Measurements from ENCODE around the gene SKI. TPM values are rescaled to one million over a fixed set of nuclear protein-coding genes. Genes with fewer than 3 reads are reported as not detected.

Gene SKI
- total and polyA plus RNA-seq, 9 of the 15 experiments (the other 6 are each of a cell fraction or from before 2014, with no cell fraction given), result 0.10 to 60.5 (median 4.6) TPM

DNA sequence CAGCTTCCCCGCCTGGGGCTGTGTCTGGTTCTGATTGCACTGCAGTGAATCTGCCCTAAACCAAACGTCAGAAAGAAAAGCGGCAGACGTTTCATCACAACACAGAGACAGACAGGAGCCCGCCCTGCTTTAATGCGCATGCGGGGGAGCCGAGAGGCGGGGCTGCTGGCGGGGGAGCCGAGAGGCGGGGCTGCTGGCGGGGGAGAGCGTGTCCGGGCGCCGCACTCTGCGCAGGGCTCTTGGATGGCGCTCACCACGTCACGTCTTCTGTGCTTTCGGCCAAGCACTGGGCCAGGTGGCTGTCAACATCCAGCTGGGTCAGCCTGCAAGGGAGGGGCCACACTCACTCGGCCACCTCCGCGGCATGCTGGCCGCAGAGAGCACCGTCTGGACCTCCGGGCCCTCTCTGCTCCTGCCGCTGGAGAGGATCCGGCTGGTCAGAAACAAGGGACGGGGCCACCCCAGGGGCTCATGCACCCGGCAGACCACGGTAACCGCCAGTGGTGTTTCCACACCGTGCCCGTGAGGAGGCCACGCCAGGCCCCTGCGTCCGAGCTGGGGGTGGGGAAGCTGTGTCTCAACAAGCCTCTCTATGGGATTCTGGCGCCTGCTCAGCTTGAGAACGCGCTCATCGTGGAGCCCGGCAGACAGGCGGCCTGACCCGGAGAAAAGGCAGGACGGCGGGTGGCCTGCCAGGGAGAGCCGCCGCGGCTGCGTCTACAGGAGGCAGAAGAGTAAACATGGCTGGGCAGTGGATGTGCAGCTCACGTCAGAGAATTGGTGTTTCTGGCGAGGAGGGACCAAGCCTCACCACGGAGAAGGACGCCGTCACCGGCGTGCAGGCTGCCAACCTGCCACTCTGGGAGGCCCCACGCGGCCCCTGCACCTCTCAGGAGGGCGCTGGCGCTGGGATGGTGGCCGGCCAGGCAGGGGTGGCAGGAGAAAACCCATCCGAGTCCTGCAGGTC is 38.4 kb upstream of the SKI start (continued):
- no peak for TF ChIP-seq SP2 (IDR thresholded peaks at IDR 0.05; ENCODE audit: extremely low read depth, low read depth, low read length, poor library complexity, severe bottlenecking)
- no peak for TF ChIP-seq ZNF655 (CRISPR knock-in tag; IDR thresholded peaks at IDR 0.05)
- TF ChIP-seq GATA2 (CRISPR knock-in tag; IDR thresholded peaks at IDR 0.05), result no peak
- TF ChIP-seq CEBPG (CRISPR knock-in tag; IDR thresholded peaks at IDR 0.05), result peak; percentile 62
- TF ChIP-seq CEBPG (tag; conservative IDR thresholded peaks at IDR 0.05 in 1 of 2, IDR thresholded peaks at IDR 0.05 in 1 of 2), result peak in 1 of 2 experiments; percentile 84; a peak in 3 of 4 replicates
- no peak for TF ChIP-seq ZNF174 (CRISPR knock-in tag; IDR thresholded peaks at IDR 0.05)
- no peak for TF ChIP-seq FUS (optimal IDR thresholded peaks at IDR 0.05; ENCODE audit: low read depth, low read length)
- TF ChIP-seq TSC22D4 (tag; IDR thresholded peaks at IDR 0.05), result no peak
- TF ChIP-seq, protein P1, sequence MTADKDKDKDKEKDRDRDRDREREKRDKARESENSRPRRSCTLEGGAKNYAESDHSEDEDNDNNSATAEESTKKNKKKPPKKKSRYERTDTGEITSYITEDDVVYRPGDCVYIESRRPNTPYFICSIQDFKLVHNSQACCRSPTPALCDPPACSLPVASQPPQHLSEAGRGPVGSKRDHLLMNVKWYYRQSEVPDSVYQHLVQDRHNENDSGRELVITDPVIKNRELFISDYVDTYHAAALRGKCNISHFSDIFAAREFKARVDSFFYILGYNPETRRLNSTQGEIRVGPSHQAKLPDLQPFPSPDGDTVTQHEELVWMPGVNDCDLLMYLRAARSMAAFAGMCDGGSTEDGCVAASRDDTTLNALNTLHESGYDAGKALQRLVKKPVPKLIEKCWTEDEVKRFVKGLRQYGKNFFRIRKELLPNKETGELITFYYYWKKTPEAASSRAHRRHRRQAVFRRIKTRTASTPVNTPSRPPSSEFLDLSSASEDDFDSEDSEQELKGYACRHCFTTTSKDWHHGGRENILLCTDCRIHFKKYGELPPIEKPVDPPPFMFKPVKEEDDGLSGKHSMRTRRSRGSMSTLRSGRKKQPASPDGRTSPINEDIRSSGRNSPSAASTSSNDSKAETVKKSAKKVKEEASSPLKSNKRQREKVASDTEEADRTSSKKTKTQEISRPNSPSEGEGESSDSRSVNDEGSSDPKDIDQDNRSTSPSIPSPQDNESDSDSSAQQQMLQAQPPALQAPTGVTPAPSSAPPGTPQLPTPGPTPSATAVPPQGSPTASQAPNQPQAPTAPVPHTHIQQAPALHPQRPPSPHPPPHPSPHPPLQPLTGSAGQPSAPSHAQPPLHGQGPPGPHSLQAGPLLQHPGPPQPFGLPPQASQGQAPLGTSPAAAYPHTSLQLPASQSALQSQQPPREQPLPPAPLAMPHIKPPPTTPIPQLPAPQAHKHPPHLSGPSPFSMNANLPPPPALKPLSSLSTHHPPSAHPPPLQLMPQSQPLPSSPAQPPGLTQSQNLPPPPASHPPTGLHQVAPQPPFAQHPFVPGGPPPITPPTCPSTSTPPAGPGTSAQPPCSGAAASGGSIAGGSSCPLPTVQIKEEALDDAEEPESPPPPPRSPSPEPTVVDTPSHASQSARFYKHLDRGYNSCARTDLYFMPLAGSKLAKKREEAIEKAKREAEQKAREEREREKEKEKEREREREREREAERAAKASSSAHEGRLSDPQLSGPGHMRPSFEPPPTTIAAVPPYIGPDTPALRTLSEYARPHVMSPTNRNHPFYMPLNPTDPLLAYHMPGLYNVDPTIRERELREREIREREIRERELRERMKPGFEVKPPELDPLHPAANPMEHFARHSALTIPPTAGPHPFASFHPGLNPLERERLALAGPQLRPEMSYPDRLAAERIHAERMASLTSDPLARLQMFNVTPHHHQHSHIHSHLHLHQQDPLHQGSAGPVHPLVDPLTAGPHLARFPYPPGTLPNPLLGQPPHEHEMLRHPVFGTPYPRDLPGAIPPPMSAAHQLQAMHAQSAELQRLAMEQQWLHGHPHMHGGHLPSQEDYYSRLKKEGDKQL (CRISPR knock-in tag; IDR thresholded peaks at IDR 0.05; ENCODE audit: borderline replicate concordance), result no peak
- TF ChIP-seq BRD9 (IDR thresholded peaks at IDR 0.05; ENCODE audit: low read depth, partially characterized antibody), result no peak
- TF ChIP-seq ZNF586 (CRISPR knock-in tag; conservative IDR thresholded peaks at IDR 0.05), result no peak
- TF ChIP-seq ZC3H8 (IDR thresholded peaks at IDR 0.05), result no peak
- TF ChIP-seq ZNF431 (CRISPR knock-in tag; IDR thresholded peaks at IDR 0.05), result no peak
- TF ChIP-seq ZNF316 (IDR thresholded peaks at IDR 0.05), result no peak
- TF ChIP-seq, protein P2, sequence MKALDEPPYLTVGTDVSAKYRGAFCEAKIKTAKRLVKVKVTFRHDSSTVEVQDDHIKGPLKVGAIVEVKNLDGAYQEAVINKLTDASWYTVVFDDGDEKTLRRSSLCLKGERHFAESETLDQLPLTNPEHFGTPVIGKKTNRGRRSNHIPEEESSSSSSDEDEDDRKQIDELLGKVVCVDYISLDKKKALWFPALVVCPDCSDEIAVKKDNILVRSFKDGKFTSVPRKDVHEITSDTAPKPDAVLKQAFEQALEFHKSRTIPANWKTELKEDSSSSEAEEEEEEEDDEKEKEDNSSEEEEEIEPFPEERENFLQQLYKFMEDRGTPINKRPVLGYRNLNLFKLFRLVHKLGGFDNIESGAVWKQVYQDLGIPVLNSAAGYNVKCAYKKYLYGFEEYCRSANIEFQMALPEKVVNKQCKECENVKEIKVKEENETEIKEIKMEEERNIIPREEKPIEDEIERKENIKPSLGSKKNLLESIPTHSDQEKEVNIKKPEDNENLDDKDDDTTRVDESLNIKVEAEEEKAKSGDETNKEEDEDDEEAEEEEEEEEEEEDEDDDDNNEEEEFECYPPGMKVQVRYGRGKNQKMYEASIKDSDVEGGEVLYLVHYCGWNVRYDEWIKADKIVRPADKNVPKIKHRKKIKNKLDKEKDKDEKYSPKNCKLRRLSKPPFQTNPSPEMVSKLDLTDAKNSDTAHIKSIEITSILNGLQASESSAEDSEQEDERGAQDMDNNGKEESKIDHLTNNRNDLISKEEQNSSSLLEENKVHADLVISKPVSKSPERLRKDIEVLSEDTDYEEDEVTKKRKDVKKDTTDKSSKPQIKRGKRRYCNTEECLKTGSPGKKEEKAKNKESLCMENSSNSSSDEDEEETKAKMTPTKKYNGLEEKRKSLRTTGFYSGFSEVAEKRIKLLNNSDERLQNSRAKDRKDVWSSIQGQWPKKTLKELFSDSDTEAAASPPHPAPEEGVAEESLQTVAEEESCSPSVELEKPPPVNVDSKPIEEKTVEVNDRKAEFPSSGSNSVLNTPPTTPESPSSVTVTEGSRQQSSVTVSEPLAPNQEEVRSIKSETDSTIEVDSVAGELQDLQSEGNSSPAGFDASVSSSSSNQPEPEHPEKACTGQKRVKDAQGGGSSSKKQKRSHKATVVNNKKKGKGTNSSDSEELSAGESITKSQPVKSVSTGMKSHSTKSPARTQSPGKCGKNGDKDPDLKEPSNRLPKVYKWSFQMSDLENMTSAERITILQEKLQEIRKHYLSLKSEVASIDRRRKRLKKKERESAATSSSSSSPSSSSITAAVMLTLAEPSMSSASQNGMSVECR (CRISPR knock-in tag; IDR thresholded peaks at IDR 0.05), result peak; percentile 99
- TF ChIP-seq FOXM1 (IDR thresholded peaks at IDR 0.05; ENCODE audit: low read depth), result no peak
- TF ChIP-seq FOXM1 (CRISPR knock-in tag; IDR thresholded peaks at IDR 0.05; ENCODE audit: low read depth), result no peak

All from K562 (cell line).